22Rv1 (cell line): ENCODE results near the gene GDI2.

Experiments
- ZFX ChIP-seq: fragments of 450-650 bp; IDR thresholded peaks from 2 replicates; pipeline ENCODE4 v1.6.1; 2017; ENCODE audit warnings: antibody characterized with exemption, borderline replicate concordance
- TF ChIP-seq, protein P1 (sequence below): fragments of 450-650 bp; IDR thresholded peaks from 2 replicates; pipeline ENCODE4 v1.5.1; 2017; ENCODE audit warnings: mild to moderate bottlenecking

DNA sequence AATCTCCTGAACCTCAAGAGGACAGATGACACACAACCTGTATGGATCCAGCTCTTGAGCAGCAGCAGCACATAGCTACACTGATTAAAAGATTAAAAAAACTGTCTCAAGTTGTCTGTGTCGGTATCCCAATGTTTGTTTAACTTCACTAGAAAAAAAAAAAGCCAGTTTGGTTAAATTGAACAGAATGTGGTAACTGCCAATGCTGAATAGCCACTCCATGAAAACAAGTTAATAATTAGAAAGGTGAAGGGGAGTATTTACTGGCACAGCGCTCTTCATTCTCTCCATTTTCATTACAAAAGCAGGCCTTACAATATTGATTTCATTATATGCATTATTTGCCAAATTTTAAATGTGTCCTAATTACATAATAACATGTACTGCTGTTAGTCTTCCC lies 47.6 kb downstream of the GDI2 start:
- TF ChIP-seq, protein P1, sequence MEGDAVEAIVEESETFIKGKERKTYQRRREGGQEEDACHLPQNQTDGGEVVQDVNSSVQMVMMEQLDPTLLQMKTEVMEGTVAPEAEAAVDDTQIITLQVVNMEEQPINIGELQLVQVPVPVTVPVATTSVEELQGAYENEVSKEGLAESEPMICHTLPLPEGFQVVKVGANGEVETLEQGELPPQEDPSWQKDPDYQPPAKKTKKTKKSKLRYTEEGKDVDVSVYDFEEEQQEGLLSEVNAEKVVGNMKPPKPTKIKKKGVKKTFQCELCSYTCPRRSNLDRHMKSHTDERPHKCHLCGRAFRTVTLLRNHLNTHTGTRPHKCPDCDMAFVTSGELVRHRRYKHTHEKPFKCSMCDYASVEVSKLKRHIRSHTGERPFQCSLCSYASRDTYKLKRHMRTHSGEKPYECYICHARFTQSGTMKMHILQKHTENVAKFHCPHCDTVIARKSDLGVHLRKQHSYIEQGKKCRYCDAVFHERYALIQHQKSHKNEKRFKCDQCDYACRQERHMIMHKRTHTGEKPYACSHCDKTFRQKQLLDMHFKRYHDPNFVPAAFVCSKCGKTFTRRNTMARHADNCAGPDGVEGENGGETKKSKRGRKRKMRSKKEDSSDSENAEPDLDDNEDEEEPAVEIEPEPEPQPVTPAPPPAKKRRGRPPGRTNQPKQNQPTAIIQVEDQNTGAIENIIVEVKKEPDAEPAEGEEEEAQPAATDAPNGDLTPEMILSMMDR, result no peak
- no peak for TF ChIP-seq ZFX
